HG03442 (cell line): ENCODE results near the gene PRDM16.

Experiments
- ATAC-seq: cut with Tn5 transposase; IDR thresholded peaks from one replicate; pipeline ENCODE4 v1.9.1; 2021; ENCODE audit warnings: mild to moderate bottlenecking, moderate library complexity; ENCODE audit not compliant: unreplicated experiment

The PRDM16 gene

GRCh38 chr1:3053366-3053980 lies 15.5 kb upstream of the PRDM16 start:
- ATAC-seq: no peak

GRCh38 chr1:3053986-3054385 lies 15.0 kb upstream of the PRDM16 start:
- no peak for ATAC-seq

- ATAC-seq: no peak
Observed at GRCh38 chr1:3054474-3054873, 14.5 kb upstream of the PRDM16 start.

GRCh38 chr1:3055051-3055450 lies 14.0 kb upstream of the PRDM16 start:
- no peak for ATAC-seq

GRCh38 chr1:3056641-3057040 lies 12.4 kb upstream of the PRDM16 start:
- no peak for ATAC-seq

GRCh38 chr1:3058263-3059030 lies 10.6 kb upstream of the PRDM16 start:
- ATAC-seq: no peak

GRCh38 chr1:3060127-3060526 lies 8.9 kb upstream of the PRDM16 start:
- no peak for ATAC-seq

DNA sequence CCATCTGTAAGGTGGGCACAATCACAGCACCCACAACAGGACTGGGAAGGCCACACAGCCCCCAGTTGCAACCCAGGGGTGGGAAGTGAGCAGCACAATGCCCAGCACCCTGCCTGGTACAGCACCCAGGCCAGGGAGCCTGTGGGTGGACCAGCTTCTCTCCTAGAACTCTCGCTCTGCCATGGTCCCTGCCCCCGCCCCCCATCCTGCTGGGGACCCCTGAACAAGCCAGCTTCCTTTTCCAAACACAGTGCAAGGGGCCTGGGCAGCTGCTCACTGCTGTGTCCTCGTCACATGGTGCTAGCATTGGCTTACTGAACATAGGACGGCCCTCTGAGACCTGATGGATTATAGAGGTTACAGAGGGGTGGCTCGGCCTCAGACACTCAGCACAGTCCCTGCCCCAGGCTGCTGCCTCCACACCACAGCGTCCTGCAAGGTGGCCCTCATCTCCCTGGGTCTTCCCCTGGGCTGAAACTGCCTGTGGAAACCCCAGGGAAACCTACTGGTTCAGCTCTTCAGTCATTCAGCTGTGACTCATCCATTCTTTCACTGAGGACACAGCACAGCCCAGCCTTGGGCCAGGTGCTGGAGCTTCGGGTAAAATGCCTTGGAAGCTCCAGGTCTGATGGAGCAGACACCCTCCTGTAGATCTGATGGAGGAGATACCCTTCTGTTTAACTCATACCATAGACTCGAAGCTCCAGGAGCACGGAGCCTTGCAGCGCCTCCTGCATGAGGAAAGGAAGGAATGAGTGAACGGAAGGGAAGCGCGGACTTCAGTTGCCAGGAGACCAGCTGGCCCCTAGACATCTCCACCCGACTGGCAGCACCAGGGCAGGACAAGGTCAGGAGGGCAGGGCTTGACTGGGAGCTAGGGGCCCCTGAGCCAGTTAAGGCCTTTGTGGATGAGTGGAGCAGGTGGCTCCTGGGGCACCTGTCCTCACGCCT lies 8.1 kb upstream of the PRDM16 start:
- no peak for ATAC-seq

GRCh38 chr1:3061566-3061965 lies 7.4 kb upstream of the PRDM16 start:
- ATAC-seq: no peak

DNA sequence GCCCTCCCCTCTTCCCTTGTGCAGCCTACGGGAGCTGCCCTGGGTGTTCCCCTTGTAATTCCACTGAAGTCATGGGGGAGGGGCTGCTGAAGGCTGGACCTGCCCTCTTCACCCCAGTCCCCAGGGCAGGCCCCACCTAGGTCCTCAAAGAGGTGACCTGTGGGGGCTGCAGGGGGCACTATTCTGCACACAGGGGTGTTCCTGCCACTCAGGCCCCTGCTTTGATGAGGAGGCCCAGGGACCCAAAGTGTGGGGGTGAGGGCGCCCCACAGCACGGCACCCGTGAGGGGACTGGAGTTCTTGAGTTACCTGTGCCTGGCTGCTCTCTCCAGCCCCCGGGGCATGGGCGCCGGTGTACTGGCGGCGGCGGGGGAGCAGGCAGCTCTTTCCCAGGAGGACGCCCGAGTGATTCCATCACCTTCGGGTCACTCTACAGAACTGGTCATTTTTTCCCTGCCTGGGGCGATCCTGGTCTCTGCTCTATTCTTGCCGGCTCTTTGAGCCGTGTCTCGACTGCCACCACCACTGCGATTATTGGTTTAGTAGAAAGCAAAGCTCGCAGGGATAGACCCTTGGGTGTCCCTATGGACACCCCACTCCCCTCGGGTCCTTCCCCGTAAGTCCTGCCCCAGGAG lies 6.9 kb upstream of the PRDM16 start:
- ATAC-seq: no peak

DNA sequence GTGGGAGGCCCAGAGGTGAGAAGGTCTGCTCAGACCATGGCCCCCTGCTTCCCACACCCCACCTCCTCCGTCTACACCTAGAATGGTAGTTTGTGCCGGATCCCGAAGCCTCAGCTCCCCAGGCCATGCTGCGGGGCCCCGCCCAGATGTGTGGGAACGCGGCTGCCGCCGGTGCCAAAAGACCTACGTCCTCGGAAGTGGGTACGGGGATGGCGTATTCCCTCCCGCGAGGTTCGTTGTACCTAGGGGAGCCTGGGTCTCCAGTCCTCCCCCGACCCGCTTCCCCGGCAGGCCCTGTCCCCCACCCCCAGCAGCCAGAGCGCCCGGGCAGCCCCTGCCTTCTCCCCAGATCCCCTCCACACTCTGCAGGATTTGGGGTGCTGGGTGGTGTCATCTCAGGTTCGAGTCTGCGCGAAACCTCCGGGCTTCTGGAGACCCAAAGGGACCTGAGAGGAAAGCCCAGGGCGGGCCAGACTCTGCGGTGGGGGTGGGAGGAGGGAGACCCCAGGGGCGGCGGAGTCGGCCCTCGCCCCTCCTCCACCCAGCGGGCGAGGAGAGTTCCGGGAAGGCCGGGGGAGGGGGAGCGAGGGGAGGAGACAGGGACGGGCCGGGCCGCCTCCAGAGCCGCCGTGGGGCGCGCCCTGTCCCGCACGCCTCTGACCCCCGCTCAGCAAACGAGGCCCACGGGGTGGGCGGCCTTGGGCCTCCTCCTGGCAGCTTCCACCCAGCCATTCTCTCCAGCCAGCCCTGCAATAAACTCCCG lies 6.2 kb upstream of the PRDM16 start:
- no peak for ATAC-seq

GRCh38 chr1:3063379-3064295 lies 5.4 kb upstream of the PRDM16 start:
- ATAC-seq: no peak

- no peak for ATAC-seq
Observed at GRCh38 chr1:3064296-3064850, 4.6 kb upstream of the PRDM16 start.

- no peak for ATAC-seq
Observed at GRCh38 chr1:3064901-3065300, 4.1 kb upstream of the PRDM16 start.

DNA sequence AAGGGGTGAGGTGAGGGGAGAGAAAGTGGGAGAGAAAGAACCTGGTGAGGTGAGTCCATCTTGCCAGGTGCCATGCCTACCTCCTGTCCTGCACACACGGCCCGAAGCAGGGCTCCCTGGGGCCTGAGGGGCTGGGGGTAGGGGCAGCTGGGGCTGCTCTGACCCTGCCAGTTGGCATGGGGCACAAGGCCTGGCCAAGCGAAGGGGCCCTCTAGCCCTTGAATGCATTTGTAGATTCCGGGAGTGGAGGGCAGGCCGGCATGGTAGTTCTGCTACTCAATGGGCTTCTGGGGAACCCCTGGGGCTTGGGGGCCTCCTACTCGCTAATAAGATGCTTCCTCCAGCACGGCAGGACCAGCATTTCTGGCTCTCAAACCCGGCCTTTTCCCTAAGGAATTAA lies 3.6 kb upstream of the PRDM16 start:
- ATAC-seq: no peak

DNA sequence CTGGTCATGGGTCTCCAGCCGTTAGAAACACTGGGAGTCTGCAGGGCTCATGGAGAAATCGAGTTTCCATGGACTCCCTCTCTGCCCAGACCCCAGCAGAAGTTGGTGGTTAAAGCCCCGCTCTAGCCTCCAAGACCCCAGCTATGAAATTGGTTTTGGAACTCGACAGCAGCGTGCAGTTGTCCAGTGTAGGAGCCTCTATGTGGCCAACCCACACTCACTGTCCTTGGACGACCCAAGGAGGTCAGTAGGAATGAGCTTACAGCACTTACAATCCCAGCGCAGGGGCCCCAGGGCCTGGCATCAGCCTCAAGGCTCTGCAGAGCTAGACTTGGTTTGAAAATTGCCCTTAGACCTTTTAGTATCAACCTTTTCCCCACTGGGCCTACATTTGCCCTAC lies 3.2 kb upstream of the PRDM16 start:
- no peak for ATAC-seq

DNA sequence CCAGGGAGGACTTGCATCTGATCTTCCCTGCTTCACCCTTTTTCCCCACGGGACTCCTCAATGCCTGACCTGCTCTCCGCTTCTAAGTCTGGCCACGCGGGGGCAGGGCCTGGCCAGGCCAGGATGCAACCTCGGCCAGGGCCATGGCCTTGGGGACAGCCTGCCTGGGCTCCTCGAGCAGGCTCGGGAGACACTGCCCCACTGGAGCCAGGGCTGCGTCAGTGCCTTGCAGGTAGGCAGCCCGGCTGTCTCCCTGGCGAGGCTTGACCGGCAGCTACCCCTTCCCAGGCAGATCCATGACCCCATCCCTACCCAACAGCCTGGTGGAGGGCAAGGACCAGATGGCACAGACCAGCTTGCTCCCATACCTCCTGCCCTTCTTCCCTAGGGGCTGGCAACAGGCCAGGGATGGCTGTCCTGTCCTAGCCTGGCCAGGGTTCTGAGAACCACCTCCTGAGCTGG lies 2.7 kb upstream of the PRDM16 start:
- no peak for ATAC-seq

DNA sequence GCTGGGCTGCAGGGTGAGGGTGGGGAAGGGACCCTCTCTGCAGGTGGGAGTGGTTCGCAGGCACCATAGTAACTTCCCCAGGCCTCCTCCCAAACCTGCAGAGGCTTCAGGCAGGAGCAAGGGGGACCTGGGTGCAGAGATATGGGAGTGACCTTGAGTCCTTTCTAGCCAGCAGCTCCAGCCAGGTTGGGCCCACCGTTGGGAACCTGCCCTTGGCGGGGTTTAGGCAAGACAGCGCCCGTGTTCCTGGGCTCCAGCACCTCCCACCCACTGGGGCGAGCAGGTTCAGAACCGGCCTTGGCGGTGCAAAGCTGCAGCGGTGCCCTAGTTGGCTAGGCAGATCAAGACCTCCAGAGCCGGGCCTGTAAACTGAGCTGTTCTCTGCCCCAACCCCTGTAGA lies 2.2 kb upstream of the PRDM16 start:
- ATAC-seq: no peak

DNA sequence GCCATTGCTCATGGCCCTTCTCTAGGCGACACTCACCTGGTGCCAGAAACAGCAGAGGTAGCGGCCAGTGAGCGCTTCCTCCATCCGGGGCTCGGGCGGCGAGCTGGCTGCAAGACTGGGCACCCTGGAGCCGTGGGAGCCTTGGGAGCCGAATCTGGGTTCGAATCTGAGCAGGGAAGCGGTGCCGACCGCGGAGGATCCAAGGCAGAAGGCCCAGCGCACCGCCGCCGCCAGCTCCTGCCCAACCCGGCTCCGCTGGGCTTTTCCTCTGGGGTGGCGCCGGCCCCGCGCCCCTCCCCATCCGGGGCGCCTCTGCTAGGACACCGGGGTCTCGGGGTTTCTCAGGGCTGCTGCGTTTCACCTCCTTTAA lies 1.7 kb upstream of the PRDM16 start:
- no peak for ATAC-seq
